ENCODE measurements around the gene ALDH1B1. TPM values are rescaled to one million over a fixed set of nuclear protein-coding genes. Genes with fewer than 3 reads are reported as not detected.
A peak's percentile ranks its signal among the peaks of the same experiment; 100 is the strongest.

ALDH1B1 gene
- total RNA-seq, 1 experiment from 2014 or later: 35.7 TPM

DNA sequence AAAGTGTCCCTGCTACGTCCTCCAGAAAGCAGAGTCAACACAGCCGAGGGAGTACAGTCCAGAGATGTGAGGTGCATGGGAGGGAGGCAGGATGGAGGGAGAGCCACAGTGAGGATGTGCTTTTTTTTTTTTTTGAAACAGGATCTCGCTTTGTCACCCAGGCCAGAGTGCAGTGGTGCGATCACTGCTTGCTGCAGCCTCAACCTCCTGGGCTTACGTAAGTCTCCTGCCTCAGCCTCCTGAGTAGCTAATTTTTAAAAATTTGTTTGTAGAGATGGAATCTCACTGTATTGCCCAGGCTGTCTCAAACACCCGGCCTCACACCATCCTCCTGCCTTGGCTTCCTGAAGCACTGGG, 33.2 kb upstream of the ALDH1B1 start:
- Mint-ChIP-seq H3K27me3 (ENCODE audit: insufficient read depth, unreplicated experiment) (no peaks in the 10 kb centered on the region), H3K4me1 (ENCODE audit: low read depth, unreplicated experiment) (no peaks in the 10 kb centered on the region), H3K9me3 (ENCODE audit: unreplicated experiment) (no peaks in the 10 kb centered on the region), H3K36me3 (ENCODE audit: insufficient read depth, unreplicated experiment) (no peaks in the 10 kb centered on the region), H3K4me3 (ENCODE audit: unreplicated experiment) (no peak overlapping the region), H3K27ac (ENCODE audit: unreplicated experiment) (no peak overlapping the region)
- POLR2A ChIA-PET: no interaction called here
- Histone ChIP-seq H3K9me3 (no peaks in the 10 kb centered on the region), H3K4me1 (no peaks in the 10 kb centered on the region), H3K4me3 (ENCODE audit: low read depth, low read length) (no peak overlapping the region), H3K36me3 (ENCODE audit: control insufficient read depth, insufficient read depth, low read length) (no peaks in the 10 kb centered on the region), H3K27me3 (replicated peaks; ENCODE audit: control insufficient read depth, insufficient read depth, low read length) (no peaks in the 10 kb centered on the region)
- no TSS peak for BruUV-seq (replicated peaks)
- no peak for DNase-seq
- TF ChIP-seq, protein P1, sequence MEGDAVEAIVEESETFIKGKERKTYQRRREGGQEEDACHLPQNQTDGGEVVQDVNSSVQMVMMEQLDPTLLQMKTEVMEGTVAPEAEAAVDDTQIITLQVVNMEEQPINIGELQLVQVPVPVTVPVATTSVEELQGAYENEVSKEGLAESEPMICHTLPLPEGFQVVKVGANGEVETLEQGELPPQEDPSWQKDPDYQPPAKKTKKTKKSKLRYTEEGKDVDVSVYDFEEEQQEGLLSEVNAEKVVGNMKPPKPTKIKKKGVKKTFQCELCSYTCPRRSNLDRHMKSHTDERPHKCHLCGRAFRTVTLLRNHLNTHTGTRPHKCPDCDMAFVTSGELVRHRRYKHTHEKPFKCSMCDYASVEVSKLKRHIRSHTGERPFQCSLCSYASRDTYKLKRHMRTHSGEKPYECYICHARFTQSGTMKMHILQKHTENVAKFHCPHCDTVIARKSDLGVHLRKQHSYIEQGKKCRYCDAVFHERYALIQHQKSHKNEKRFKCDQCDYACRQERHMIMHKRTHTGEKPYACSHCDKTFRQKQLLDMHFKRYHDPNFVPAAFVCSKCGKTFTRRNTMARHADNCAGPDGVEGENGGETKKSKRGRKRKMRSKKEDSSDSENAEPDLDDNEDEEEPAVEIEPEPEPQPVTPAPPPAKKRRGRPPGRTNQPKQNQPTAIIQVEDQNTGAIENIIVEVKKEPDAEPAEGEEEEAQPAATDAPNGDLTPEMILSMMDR (IDR thresholded peaks at IDR 0.05; ENCODE audit: insufficient read depth in 1 of 2, low read depth in 1 of 2, low read length in 1 of 2, severe bottlenecking in 1 of 2, unreplicated experiment in 1 of 2): no peak
- CTCF ChIA-PET: no interaction called here
- intact Hi-C loops (cut with micrococcal nuclease; ENCODE audit: unreplicated experiment): loop anchor here (5.0 to 10.0 kb wide), 2 partner anchors 84 to 612 kb away; no protein-coding TSS in a partner anchor

DNA sequence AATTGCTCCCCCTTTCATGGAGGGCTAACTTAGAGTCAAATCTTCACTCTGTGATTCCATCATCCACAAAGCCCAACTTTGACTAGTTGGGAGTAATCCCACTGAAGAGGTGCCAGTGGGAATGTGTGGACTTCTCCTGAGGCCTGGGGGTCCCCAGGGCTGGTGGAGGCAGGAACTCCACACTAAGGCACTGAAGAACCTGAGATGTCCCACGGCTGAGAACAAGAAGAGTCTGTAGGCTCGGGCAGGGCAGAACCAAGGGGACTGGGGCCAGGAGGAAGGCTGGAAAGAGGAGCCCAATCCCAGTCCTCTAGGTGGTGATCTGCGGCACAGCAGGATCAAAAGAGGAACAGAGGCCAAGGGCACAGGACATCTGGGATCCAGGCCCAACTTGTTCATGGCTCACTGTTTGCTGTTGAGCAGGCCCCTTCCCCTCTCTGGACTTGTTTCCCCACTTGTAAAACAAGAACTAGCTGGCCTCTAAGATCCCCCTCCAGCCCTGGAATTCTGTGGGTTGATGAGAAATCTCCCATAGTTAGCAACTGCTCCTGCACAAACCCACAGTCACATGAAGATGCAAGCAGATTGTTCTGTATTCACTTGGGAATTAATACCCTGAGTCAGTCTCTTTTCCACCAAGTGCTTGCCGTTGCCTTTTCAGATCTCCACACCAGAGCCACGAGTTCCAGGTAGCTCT, 32.7 kb upstream of the ALDH1B1 start:
- Mint-ChIP-seq H3K4me1 (ENCODE audit: low read depth, unreplicated experiment) (no peaks in the 10 kb centered on the region), H3K27me3 (ENCODE audit: insufficient read depth, unreplicated experiment) (no peaks in the 10 kb centered on the region), H3K36me3 (ENCODE audit: insufficient read depth, unreplicated experiment) (no peaks in the 10 kb centered on the region), H3K9me3 (ENCODE audit: unreplicated experiment) (no peaks in the 10 kb centered on the region), H3K27ac (ENCODE audit: unreplicated experiment) (no peak overlapping the region), H3K4me3 (ENCODE audit: unreplicated experiment) (no peak overlapping the region)
- ChIA-PET POLR2A (no interaction called here), CTCF (interaction anchor here (1.0 kb wide), 1 partner anchor 446 kb away, joined by 3 read pairs; no protein-coding TSS in a partner anchor)
- Histone ChIP-seq H3K27me3 (replicated peaks; ENCODE audit: control insufficient read depth, insufficient read depth, low read length) (no peaks in the 10 kb centered on the region), H3K9me3 (no peaks in the 10 kb centered on the region), H3K4me1 (no peaks in the 10 kb centered on the region), H3K4me3 (ENCODE audit: low read depth, low read length) (no peak overlapping the region), H3K36me3 (ENCODE audit: control insufficient read depth, insufficient read depth, low read length) (no peaks in the 10 kb centered on the region)
- BruUV-seq (replicated peaks): no TSS peak
- no peak for DNase-seq
- intact Hi-C loops (cut with micrococcal nuclease; ENCODE audit: unreplicated experiment): loop anchor here (5.0 to 10.0 kb wide), 3 partner anchors 85 to 613 kb away; no protein-coding TSS in a partner anchor
- TF ChIP-seq, protein P1 (IDR thresholded peaks at IDR 0.05; ENCODE audit: insufficient read depth in 1 of 2, low read depth in 1 of 2, low read length in 1 of 2, severe bottlenecking in 1 of 2, unreplicated experiment in 1 of 2): no peak

DNA sequence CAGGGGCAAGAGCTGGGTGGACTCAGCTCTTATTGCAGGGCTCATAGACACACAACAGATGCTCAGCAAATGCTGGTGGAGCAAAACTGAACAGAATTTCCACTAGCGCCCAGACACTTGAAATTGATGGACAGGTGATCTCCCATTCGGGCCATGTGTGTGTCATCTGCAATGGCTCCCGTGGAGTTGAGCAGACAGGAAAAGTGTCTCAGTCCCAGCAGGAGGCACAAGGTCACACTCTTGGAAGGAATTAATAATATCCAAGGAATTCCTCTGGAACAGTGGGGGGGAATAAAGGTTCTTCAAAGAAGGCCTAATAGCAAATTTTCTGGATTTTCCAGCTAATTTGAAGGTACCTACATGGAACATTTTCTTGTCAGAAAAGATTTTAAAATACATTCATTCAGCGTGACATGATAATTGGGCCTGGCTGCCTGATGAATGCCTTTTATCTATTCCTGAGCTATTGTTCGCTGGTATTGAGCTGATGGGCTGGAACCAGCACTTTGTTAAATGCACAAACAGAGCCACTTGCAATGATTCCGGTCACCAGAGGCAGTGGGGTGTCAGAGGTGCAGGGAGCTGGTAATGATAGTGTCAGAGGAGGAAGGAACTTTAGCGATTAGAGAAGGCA, 31.5 kb upstream of the ALDH1B1 start:
- Histone ChIP-seq H3K4me1 (no peaks in the 10 kb centered on the region), H3K4me3 (ENCODE audit: low read depth, low read length) (no peak overlapping the region), H3K27me3 (replicated peaks; ENCODE audit: control insufficient read depth, insufficient read depth, low read length) (no peaks in the 10 kb centered on the region), H3K36me3 (ENCODE audit: control insufficient read depth, insufficient read depth, low read length) (no peaks in the 10 kb centered on the region), H3K9me3 (no peaks in the 10 kb centered on the region)
- Mint-ChIP-seq H3K4me3 (ENCODE audit: unreplicated experiment) (no peak overlapping the region), H3K9me3 (ENCODE audit: unreplicated experiment) (no peaks in the 10 kb centered on the region), H3K27me3 (ENCODE audit: insufficient read depth, unreplicated experiment) (no peaks in the 10 kb centered on the region), H3K36me3 (ENCODE audit: insufficient read depth, unreplicated experiment) (no peaks in the 10 kb centered on the region), H3K27ac (ENCODE audit: unreplicated experiment) (no peak overlapping the region), H3K4me1 (ENCODE audit: low read depth, unreplicated experiment) (no peaks in the 10 kb centered on the region)
- POLR2A ChIA-PET: no interaction called here
- BruUV-seq (replicated peaks): no TSS peak
- peak in 1 of 2 experiments; percentile 9 for DNase-seq
- TF ChIP-seq, protein P1 (IDR thresholded peaks at IDR 0.05; ENCODE audit: insufficient read depth in 1 of 2, low read depth in 1 of 2, low read length in 1 of 2, severe bottlenecking in 1 of 2, unreplicated experiment in 1 of 2): no peak
- intact Hi-C loops (cut with micrococcal nuclease; ENCODE audit: unreplicated experiment): loop anchor here (1.0 to 10.0 kb wide), 2 partner anchors 18 to 196 kb away; no protein-coding TSS in a partner anchor
- CTCF ChIA-PET: interaction anchor here (1.0 kb wide), 1 partner anchor 447 kb away, joined by 3 read pairs; no protein-coding TSS in a partner anchor

Data from Caco-2 (cell line).